Cardiac muscle cell (in vitro differentiated cells and primary cell): ENCODE results near the gene TCHHL1. TPM values are rescaled to one million over a fixed set of nuclear protein-coding genes. Genes with fewer than 3 reads are reported as not detected.

Experiments used
- DNase-seq, 2 donors: peaks; one replicate each; pipeline versions ENCODE4 v3.0.0 to v3.0.0-alpha.2; 2010 to 2017; ENCODE audit warnings: low read depth in 1 of 2, low spot score in 1 of 2
- H3K27ac ChIP-seq: fragments of 200-600 bp; sonication (generic); 2 replicates; pipeline ENCODE4 v1.5.1; 2016
- H3K27me3 ChIP-seq: fragments of 200-600 bp; sonication (generic); 2 replicates; pipeline ENCODE4 v1.6.0; 2016; ENCODE audit warnings: control low read depth
- H3K36me3 ChIP-seq: fragments of 200-600 bp; sonication (generic); 2 replicates; pipeline ENCODE4 v1.5.1; 2016; ENCODE audit warnings: control low read depth
- H3K4me1 ChIP-seq: fragments of 200-600 bp; sonication (generic); 2 replicates; pipeline ENCODE4 v1.8.1; 2017; ENCODE audit warnings: low read depth, mild to moderate bottlenecking, mixed run types
- H3K4me3 ChIP-seq: fragments of 200-600 bp; sonication (generic); 2 replicates; pipeline ENCODE4 v1.5.1; 2016; ENCODE audit warnings: mild to moderate bottlenecking
- H3K9me3 ChIP-seq: fragments of 200-600 bp; sonication (generic); 2 replicates; pipeline ENCODE4 v1.5.1; 2017; ENCODE audit warnings: low read depth, mild to moderate bottlenecking, control low read depth
- polyA plus RNA-seq: library from polyadenylated mRNA; unstranded; fragments of >200 nt; fragmentation: Nextera tagmentation; extraction: Ambion mirVana; gene quantifications from 2 replicates; pipeline ENCODE4 v1.2.1, GENCODE V29; 2016
- total RNA-seq: library from RNA; depleted of rRNA; stranded (reverse); fragments of >200 nt; gene quantifications from 2 replicates; pipeline ENCODE4 v1.2.3, GENCODE V29; 2016
- TF ChIP-seq, protein P1 (sequence below): IDR thresholded peaks from 2 replicates; pipeline ENCODE4 v1.5.1; 2012; ENCODE audit warnings: low read depth, mild to moderate bottlenecking, low read length

The TCHHL1 gene
- total and polyA plus RNA-seq, 2 experiments from 2014 or later, result not detected

DNA sequence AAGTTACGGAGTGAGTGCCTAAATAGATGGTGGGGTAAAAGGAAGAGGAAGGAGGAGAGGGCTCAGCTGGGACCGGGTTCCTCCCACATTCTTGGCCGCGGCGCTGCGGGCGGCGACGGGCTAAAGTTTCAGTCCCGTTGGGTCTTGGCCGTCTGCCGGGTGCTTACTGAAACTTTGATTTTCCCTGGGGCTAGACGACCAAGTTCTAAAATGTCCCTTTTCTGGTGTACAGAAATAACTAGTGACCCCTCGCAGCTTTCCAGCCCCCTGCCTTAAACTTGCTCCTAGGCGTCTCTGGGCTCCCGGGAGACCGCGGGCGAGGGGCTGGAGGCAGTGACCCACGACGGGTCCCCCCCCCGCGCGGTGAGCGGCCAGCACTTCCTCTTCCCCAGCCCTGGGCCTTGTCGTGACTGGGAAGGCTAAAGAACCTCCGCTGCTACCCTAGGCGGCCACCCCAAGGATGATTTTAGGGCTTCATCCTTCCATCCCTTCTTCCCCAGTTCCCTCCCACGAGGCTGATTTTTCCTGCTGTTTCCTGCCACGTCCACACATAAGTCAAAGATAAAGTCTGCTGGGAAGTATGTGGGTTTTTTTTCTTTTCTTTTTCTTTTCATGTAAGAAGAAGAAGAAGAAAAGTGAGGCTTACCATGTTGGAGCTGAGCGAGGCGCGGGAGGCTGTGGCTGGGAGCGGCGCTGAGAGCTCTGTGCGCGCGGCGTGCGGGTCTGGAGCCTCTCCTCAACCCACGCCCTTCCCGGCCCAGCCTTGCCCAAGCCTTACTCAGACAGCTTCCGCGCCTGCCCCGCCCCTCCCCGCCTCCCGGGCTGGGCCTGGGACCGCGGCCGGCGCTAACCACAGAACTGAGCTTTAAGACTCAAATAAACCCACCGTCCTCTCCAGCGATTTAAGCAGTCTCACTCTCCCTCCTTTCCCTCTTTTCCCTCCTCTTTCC is 52.3 kb downstream of the TCHHL1 start, which contains the start of gene S100A11:
S100A11 (minus strand) TSS at position 738 of the 950 bp plus-strand sequence; CDS start at position 649, 89 bp downstream.
- H3K27me3 ChIP-seq, result peaks cover 13% of the 10 kb centered on the region
- peaks cover 10% of the 10 kb centered on the region for H3K4me1 ChIP-seq
- no peaks in the 10 kb centered on the region for H3K9me3 ChIP-seq
- TF ChIP-seq, protein P1, sequence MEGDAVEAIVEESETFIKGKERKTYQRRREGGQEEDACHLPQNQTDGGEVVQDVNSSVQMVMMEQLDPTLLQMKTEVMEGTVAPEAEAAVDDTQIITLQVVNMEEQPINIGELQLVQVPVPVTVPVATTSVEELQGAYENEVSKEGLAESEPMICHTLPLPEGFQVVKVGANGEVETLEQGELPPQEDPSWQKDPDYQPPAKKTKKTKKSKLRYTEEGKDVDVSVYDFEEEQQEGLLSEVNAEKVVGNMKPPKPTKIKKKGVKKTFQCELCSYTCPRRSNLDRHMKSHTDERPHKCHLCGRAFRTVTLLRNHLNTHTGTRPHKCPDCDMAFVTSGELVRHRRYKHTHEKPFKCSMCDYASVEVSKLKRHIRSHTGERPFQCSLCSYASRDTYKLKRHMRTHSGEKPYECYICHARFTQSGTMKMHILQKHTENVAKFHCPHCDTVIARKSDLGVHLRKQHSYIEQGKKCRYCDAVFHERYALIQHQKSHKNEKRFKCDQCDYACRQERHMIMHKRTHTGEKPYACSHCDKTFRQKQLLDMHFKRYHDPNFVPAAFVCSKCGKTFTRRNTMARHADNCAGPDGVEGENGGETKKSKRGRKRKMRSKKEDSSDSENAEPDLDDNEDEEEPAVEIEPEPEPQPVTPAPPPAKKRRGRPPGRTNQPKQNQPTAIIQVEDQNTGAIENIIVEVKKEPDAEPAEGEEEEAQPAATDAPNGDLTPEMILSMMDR, result no peak
- H3K27ac ChIP-seq, result no peak within 1 kb of the TSS
- H3K36me3 ChIP-seq, result no peaks in the 10 kb centered on the region
- peak within 1 kb of the TSS; percentile 39 for H3K4me3 ChIP-seq
- DNase-seq, result peak; percentile 78 to 92

GRCh38 chr1:152035539-152036266 is 53.2 kb downstream of the TCHHL1 start:
- Histone ChIP-seq H3K4me3 (peak overlapping the region; percentile 39), H3K27ac (no peak overlapping the region), H3K27me3 (peaks cover 4% of the 10 kb centered on the region), H3K36me3 (no peaks in the 10 kb centered on the region), H3K9me3 (no peaks in the 10 kb centered on the region), H3K4me1 (peaks cover 10% of the 10 kb centered on the region)
- TF ChIP-seq, protein P1, result no peak
- peak in 1 of 2 donors; percentile 50 for DNase-seq

GRCh38 chr1:152034654-152035538 is 54.0 kb downstream of the TCHHL1 start:
- TF ChIP-seq, protein P1, result peak; percentile 80
- DNase-seq, result peak; percentile 54 to 71
- no peaks in the 10 kb centered on the region for H3K9me3 ChIP-seq
- no peaks in the 10 kb centered on the region for H3K27me3 ChIP-seq
- peaks cover 10% of the 10 kb centered on the region for H3K4me1 ChIP-seq
- no peak overlapping the region for H3K4me3 ChIP-seq
- no peaks in the 10 kb centered on the region for H3K36me3 ChIP-seq
- H3K27ac ChIP-seq, result no peak overlapping the region

DNA sequence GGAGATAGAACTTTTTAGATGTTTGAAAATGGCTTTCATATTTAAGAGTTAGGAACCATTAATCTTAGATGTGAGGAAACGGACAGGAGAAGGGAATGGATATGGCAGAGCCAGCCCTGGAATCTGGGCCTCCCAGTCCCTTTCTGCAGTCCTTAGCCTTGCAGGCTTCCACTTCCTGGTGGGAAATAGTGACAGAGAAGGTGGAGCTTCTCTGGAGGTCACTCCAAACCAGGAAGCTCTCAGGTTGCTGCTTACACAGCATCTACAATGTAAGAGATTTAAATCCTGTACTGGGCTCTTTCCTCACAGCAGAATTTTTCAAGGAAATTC is 54.6 kb downstream of the TCHHL1 start:
- peaks cover 10% of the 10 kb centered on the region for H3K4me1 ChIP-seq
- TF ChIP-seq, protein P1, result no peak
- no peaks in the 10 kb centered on the region for H3K9me3 ChIP-seq
- DNase-seq, result no peak
- H3K4me3 ChIP-seq, result no peak overlapping the region
- no peaks in the 10 kb centered on the region for H3K27me3 ChIP-seq
- no peak overlapping the region for H3K27ac ChIP-seq
- H3K36me3 ChIP-seq, result no peaks in the 10 kb centered on the region

Other genes starting within 250 kb of the TCHHL1 start
- gene C2CD4D, start 249.2 kb downstream of the TCHHL1 start, total RNA-seq, result not detected in 2 replicates
- 0.41 and 0.44 TPM in 2 replicates for gene C2CD4D, start 249.2 kb downstream of the TCHHL1 start, polyA plus RNA-seq
- gene THEM5, start 235.4 kb downstream of the TCHHL1 start, total RNA-seq, result not detected in 2 replicates
- not detected in 2 replicates for gene THEM5, start 235.4 kb downstream of the TCHHL1 start, polyA plus RNA-seq
- 26.8 and 37.5 TPM in 2 replicates for gene THEM4, start 179.6 kb downstream of the TCHHL1 start, total RNA-seq
- gene THEM4, start 179.6 kb downstream of the TCHHL1 start, polyA plus RNA-seq, result 42.6 and 61.9 TPM in 2 replicates
- gene S100A10, start 95.2 kb downstream of the TCHHL1 start, total RNA-seq, result 14.6 and 19.3 TPM in 2 replicates
- 58.9 and 103 TPM in 2 replicates for gene S100A10, start 95.2 kb downstream of the TCHHL1 start, polyA plus RNA-seq
- 22.5 and 29.6 TPM in 2 replicates for gene S100A11, start 52.1 kb downstream of the TCHHL1 start, total RNA-seq
- gene S100A11, start 52.1 kb downstream of the TCHHL1 start, polyA plus RNA-seq, result 111 and 122 TPM in 2 replicates
- not detected in 2 replicates for gene TCHH, start 26.4 kb upstream of the TCHHL1 start, total RNA-seq
- not detected in 2 replicates for gene TCHH, start 26.4 kb upstream of the TCHHL1 start, polyA plus RNA-seq
- not detected in 2 replicates for gene RPTN, start 70.2 kb upstream of the TCHHL1 start, total RNA-seq
- gene RPTN, start 70.2 kb upstream of the TCHHL1 start, polyA plus RNA-seq, result not detected in 2 replicates
- gene HRNR, start 135.1 kb upstream of the TCHHL1 start, total RNA-seq, result not detected in 2 replicates
- not detected in 2 replicates for gene HRNR, start 135.1 kb upstream of the TCHHL1 start, polyA plus RNA-seq
- not detected in 2 replicates for gene FLG, start 236.2 kb upstream of the TCHHL1 start, total RNA-seq
- gene FLG, start 236.2 kb upstream of the TCHHL1 start, polyA plus RNA-seq, result not detected in 2 replicates